ENCODE results near the gene MLYCD.

GRCh38 chr16:83912519-83913244 is 13.8 kb downstream of the MLYCD start:
- TF ChIP-seq, protein P1, sequence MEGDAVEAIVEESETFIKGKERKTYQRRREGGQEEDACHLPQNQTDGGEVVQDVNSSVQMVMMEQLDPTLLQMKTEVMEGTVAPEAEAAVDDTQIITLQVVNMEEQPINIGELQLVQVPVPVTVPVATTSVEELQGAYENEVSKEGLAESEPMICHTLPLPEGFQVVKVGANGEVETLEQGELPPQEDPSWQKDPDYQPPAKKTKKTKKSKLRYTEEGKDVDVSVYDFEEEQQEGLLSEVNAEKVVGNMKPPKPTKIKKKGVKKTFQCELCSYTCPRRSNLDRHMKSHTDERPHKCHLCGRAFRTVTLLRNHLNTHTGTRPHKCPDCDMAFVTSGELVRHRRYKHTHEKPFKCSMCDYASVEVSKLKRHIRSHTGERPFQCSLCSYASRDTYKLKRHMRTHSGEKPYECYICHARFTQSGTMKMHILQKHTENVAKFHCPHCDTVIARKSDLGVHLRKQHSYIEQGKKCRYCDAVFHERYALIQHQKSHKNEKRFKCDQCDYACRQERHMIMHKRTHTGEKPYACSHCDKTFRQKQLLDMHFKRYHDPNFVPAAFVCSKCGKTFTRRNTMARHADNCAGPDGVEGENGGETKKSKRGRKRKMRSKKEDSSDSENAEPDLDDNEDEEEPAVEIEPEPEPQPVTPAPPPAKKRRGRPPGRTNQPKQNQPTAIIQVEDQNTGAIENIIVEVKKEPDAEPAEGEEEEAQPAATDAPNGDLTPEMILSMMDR (conservative IDR thresholded peaks at IDR 0.05; ENCODE audit: low read depth, low read length): no peak
- TF ChIP-seq EZH2 (IDR thresholded peaks at IDR 0.05; ENCODE audit: borderline replicate concordance, low read depth, low read length, poor library complexity, severe bottlenecking): no peak

Measured in A673 (cell line).